Stimulated activated CD8-positive, alpha-beta memory T cell treated with anti-CD3 and anti-CD28 coated beads, Interleukin-7, amount 100 ng/mL, for 24 hours (primary cell): ENCODE data around the gene THTPA.

Source experiments
- DNase-seq: peaks from one replicate; pipeline ENCODE4 v3.0.0-alpha.2; 2020; ENCODE audit warnings: low read depth

THTPA gene

GRCh38 chr14:23555882-23556699 is at the start of gene THTPA:
Gene THTPA, plus strand, starts transcription at chr14:23556271. Its CDS starts 487 bp downstream, at chr14:23556758.
- DNase-seq = peak; percentile 88

GRCh38 chr14:23512156-23512555 is 43.9 kb upstream of the THTPA start:
- no peak for DNase-seq

DNA sequence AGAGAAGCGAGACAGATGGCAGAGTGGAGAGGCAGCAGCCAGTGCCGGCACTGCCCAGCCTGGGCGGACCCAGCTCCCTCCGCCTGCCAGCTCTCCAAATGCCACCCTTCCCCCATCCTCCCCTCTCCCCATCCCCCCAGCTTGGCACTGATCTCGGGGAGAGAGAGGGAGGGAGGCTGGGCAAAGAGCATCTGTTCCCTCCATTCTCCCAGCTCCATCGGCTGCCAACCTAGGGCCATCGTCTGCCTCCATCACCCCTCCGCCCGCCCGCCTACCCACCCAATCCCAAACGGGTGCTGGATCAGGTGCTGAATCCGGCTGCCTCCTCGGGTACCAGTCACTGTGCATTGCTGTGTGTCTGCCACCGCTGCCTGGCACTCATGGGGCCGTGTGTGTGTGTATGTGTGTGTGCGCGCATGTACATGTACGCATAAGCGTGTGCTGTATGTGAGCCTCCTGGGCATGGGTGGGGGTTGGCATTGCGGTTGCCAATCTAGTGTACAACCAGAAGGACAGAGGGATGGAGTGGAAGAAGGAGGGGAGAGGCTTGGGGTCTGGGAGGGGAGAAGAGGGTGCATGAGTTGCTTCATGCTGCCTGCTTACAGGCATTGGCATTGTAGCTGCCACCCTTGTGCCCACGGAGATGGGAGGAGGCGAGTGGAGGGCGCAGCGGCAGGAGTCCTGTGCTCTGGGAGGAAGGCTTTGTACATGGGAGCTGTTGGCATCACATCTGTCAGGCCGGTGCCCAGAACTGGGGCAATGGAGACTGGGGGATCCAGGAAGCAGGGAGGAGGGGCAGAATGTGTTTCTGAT is 42.9 kb upstream of the THTPA start:
- no peak for DNase-seq

GRCh38 chr14:23513818-23514643 is 42.0 kb upstream of the THTPA start:
- no peak for DNase-seq

DNA sequence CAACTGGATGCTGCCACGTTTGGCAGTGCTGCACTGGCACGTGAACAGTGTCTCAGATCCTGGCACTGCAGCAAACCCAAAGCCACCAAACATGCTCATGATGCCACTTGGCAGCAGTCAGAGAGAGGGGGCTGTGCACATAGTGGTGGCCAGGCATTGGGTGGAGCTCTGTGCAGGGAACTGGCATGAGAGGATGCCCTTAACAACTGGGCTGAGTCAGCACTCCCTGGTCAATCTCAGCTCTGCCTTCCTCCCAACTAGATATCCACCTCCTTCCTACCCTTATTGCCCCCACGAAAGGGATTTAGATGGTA is 41.5 kb upstream of the THTPA start:
- DNase-seq = no peak

DNA sequence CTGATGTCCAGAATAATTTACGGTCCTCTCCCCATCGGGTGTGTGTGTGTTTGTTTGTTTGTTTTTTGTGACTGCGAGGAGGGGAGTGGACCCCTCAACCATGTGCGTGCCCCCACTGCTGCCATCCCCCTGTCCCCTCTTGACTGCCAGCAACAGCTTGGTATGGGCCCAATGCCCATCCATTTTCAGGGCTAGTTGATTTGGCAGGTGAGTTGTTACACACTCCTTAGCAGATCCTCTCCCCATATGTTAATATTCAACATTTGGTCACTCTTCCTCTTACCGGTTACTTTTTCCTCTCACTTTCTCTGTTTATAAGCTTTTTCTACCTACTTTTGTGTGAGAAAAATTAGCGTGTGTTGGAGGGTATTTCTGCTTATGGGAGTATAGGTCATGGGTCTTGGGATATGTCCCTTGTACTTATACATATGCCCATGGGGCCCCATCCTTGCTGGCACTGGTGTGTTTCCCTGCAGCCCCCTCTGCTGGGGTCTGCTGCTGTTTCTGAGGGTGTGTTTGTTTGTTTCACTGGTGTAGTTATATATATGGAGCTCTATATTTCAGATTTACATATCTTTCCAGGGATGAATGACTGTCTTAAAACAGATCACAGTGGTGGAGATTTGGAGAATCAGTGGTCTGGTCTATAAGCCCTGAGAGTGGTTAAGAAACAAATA is 38.3 kb upstream of the THTPA start:
- no peak for DNase-seq

- DNase-seq = no peak
Measured at GRCh38 chr14:23518709-23519108, 37.4 kb upstream of the THTPA start.

GRCh38 chr14:23520899-23521533 is 35.1 kb upstream of the THTPA start:
- no peak for DNase-seq

DNA sequence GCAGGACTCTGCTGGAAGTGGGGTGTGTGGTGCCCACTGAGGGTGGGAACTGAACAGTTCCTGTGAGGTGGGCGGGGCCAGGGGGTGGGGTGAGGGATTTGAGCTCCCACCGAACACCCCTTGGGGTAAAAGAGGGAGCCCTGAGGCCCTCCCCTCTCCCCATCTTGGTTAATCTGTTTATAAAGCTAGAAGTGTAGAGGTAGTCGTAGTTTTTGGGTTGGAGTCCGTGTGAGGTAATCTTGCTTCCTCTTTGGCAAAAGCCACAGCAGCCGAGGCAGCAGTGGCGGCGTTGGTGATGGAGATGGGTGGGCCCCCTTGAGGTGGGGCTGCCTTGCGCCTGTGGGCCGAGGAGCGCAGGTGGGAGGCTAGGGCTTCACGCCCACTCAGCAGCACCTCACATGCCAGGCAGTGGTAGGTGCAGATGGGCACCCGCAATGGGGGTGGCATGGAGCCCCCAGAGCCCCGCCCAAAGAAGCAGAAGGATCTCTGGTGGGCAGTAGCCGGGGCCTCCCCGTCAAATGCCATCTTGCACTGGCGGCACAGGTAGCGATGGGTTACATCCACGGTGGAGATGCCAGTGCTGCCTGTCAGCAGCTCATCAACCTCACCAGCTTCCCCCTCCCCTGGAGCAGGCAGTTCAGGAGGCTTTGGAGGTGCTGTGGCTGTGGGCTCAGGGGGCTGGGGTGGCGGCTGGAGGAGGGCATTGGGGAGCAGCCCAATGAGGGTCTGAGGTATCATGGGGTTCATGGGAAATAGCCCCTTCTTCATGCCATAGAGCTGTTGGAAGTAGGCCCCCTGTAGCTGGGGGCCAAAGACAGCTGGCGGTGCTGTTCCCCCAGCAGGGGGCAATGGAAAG is 34.1 kb upstream of the THTPA start:
- no peak for DNase-seq

GRCh38 chr14:23522643-23523198 is 33.4 kb upstream of the THTPA start:
- DNase-seq = no peak

DNA sequence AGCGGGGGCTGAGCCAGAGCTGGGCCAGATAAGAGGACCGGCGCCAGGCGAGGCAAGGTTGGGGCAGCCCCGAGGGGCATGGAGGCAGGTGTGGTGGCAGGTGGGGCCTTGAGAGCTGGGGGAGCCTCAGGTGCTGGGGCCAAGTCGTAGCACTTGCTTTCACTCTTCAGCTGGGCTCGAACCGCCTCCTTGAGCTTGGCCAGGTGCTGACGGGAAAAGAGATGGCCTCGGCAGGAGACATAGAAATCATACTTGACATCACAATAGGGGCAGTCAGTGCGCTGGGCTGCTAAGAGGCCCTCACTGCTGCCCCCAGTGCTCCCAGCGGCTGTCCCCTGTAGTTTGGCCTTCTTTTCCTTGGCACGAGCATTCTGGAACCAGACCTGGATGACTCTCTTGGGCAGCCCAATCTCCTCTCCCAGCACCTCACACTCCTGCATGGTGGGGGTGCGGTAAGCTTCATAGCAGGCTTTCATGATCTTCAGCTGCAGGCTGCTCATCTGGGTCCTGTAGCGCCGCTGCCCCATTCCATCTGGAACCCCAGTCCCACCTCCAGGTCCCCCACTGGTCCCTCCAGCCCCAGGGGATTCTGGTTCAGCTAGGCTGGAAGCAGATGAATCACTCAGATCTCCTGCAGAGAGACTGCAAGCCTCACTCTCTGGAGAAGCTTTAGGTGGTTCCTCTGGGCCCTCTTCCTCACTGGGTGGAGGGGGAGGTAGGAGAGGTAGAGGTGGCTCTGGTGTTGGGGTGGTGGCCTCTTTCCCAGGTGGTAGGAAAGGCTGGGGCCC is 32.6 kb upstream of the THTPA start:
- no peak for DNase-seq

DNA sequence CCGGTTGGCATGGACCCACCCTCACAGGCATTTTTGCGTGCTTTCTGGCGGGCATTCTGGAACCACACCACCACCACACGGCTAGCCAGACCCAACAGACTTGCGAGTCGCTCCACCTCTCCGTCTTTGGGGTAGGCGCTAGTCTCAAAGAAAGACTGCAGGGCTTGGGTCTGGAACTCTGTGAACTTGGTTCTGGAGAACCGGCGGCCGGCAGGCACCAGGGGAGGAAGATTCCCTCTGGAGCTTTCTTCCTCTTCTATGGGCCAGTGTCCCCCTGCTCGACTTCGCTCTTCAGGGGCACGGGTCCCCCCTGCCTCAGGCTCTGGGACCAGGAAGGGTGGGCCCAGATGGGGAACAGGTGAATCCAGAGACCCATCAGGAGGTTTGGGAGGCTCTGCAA is 31.1 kb upstream of the THTPA start:
- no peak for DNase-seq

- no peak for DNase-seq
Measured at GRCh38 chr14:23525611-23526010, 30.5 kb upstream of the THTPA start.

DNA sequence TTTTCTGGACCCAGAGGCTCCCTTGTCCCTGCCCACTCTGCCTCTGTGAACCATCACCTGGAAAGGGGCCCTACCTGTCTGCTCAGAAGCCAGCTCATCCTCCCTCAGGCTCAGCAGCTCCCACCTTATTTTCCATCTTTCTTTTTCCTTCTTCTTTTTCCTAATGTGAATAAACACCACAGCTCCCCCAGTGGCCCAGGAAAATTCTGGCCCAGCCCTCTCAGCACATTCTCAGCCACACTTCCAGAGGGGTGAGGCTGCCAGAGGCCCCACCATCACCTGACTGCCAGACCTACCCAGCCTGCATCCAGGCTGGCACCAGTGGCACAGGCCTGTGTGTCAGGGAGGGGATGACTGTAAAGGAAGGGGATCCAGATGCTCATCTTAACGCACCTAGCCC is 27.5 kb upstream of the THTPA start:
- DNase-seq = no peak

DNA sequence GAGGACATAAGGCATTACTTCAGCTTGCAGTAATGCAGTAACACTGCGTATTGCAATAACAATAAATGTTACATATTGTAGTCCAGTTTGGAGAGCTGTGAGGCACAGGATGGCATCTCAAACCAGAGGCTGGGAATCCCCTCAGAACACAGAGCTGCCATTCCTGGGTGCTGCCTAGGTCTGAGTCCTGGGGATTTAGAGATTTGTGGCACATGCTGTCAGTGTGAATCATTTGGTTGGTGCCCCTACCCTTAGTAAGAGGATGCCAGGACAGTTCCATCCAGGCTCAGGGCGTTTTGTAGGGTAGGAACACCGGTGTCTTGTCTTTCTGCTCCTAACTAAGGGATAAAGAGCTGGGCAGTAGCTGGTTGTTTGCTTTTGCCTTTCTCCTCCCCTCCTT is 27.1 kb upstream of the THTPA start:
- no peak for DNase-seq

- DNase-seq = no peak
Measured at GRCh38 chr14:23530375-23531055, 25.6 kb upstream of the THTPA start.

GRCh38 chr14:23531391-23531790 is 24.7 kb upstream of the THTPA start:
- DNase-seq = no peak

DNA sequence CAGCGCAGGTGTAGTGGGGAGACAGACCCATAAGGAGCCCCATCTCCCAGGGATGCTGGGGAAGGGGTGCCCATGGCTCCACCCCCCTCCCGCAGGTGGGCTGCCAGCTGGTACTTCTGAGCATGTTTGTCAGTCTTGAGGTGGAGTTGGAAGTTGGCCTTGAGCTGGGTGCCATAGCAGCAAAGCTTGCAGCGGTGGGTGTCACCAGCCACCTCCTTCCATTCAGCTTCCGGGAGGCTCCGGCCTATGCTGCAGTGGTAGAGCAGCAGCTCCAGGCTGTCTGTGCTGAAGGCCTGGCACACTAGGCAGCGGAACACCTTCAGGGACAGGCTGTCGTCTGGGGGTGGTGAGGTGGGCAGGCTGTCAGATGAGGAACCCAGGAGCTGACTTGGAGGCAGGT is 23.4 kb upstream of the THTPA start:
- no peak for DNase-seq
